Measurements from ENCODE around the gene SREBF1.
A peak's percentile ranks its signal among the peaks of the same experiment; 100 is the strongest.

SREBF1 gene

DNA sequence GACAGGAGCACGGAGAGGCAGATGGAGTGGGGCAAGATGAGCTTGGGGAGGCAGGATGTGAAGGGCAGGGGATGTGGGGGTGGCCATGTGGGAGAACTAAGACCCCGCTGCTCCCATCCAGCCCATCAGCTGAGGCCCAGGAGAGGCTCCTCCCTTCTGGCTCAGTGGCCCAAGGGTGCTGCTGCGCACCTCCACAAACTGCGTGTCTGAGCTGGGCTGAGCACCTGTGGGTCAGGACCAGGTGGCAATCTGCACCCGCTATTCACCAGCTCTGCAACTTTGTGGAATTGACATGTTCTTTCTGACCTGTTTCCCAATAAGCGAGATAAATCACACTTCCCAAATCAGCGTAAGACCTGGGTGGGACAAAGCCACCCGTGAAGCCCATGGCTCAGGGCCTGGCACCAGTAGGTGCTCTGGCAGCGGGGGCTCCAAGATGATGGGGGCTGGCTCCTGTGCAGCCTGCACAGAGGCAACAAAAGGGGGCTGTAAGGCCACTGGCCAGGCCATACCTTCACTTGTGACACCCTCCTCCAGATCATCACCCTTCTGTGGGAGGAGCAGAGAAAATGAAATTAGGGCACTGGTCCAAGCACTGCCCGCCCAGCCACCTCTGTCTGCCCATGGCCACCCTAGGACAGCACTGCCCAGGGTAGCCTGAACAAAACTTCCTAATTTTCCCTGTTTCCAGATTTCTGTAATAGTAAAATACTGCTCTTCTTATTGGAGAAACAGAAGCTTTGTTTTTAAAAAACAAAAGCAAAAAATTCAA lies 11.7 kb upstream of the SREBF1 start:
- Histone ChIP-seq H3K4me1 (ENCODE audit: insufficient read depth, low read length) (peaks cover 29% of the 10 kb centered on the region), H3K27ac (ENCODE audit: low read length) (peak overlapping the region; percentile 24), H3K4me3 (ENCODE audit: low read depth in 1 of 2, low read length in 2 of 2) (no peak overlapping the region), H3K9me3 (ENCODE audit: insufficient read depth, low read length, severe bottlenecking) (no peaks in the 10 kb centered on the region), H3K4me2 (ENCODE audit: insufficient read depth, low read length) (no peak overlapping the region), H2AFZ (ENCODE audit: low read depth, low read length) (no peak overlapping the region), H3K9ac (ENCODE audit: low read depth, low read length) (peak overlapping the region; percentile 6; the same call in 1 of the 2 replicates), H3K36me3 (ENCODE audit: insufficient read depth, low read length) (no peaks in the 10 kb centered on the region), H3K27me3 (ENCODE audit: insufficient read depth, low read length, poor library complexity) (no peaks in the 10 kb centered on the region), H3K79me2 (ENCODE audit: insufficient read depth, low read length) (no peaks in the 10 kb centered on the region), H4K20me1 (ENCODE audit: insufficient read depth, low read length) (no peaks in the 10 kb centered on the region)
- TF ChIP-seq, protein P1, sequence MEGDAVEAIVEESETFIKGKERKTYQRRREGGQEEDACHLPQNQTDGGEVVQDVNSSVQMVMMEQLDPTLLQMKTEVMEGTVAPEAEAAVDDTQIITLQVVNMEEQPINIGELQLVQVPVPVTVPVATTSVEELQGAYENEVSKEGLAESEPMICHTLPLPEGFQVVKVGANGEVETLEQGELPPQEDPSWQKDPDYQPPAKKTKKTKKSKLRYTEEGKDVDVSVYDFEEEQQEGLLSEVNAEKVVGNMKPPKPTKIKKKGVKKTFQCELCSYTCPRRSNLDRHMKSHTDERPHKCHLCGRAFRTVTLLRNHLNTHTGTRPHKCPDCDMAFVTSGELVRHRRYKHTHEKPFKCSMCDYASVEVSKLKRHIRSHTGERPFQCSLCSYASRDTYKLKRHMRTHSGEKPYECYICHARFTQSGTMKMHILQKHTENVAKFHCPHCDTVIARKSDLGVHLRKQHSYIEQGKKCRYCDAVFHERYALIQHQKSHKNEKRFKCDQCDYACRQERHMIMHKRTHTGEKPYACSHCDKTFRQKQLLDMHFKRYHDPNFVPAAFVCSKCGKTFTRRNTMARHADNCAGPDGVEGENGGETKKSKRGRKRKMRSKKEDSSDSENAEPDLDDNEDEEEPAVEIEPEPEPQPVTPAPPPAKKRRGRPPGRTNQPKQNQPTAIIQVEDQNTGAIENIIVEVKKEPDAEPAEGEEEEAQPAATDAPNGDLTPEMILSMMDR (IDR thresholded peaks at IDR 0.05; ENCODE audit: borderline replicate concordance, extremely low read depth, low read length, poor library complexity, severe bottlenecking), result no peak
- no peak for TF ChIP-seq EZH2 (IDR thresholded peaks at IDR 0.05; ENCODE audit: borderline replicate concordance, low read depth, low read length, severe bottlenecking)
- ATAC-seq (ENCODE audit: insufficient read depth, low read depth) (no peak), DNase-seq (no peak)

DNA sequence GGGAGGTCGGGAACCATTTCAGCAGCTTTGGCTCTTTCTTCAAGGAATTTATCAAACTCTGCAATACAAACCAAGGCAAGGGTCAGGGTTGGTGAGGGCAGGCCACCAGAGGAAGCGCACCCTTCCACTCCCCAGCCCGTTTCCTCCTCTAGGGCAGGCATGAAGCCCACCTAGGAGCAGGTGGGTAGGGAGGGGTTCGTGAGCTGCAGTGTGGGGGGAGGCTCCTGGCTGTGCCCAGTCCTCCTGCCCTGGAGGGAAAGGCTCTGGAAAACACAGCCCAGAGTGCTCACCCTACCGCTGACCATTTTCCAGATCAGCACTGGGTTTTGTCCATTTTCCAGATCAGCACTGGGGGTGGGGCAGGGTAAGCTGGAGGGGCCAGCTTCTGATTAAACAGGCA lies 10.9 kb upstream of the SREBF1 start:
- Histone ChIP-seq H4K20me1 (ENCODE audit: insufficient read depth, low read length) (no peaks in the 10 kb centered on the region), H2AFZ (ENCODE audit: low read depth, low read length) (no peak overlapping the region), H3K27me3 (ENCODE audit: insufficient read depth, low read length, poor library complexity) (no peaks in the 10 kb centered on the region), H3K9ac (ENCODE audit: low read depth, low read length) (no peak overlapping the region), H3K4me3 (ENCODE audit: low read depth in 1 of 2, low read length in 2 of 2) (no peak overlapping the region), H3K79me2 (ENCODE audit: insufficient read depth, low read length) (no peaks in the 10 kb centered on the region), H3K36me3 (ENCODE audit: insufficient read depth, low read length) (no peaks in the 10 kb centered on the region), H3K4me1 (ENCODE audit: insufficient read depth, low read length) (peaks cover 29% of the 10 kb centered on the region), H3K9me3 (ENCODE audit: insufficient read depth, low read length, severe bottlenecking) (no peaks in the 10 kb centered on the region), H3K27ac (ENCODE audit: low read length) (no peak overlapping the region), H3K4me2 (ENCODE audit: insufficient read depth, low read length) (no peak overlapping the region)
- DNase-seq, result no peak
- TF ChIP-seq EZH2 (IDR thresholded peaks at IDR 0.05; ENCODE audit: borderline replicate concordance, low read depth, low read length, severe bottlenecking), result no peak
- TF ChIP-seq, protein P1 (IDR thresholded peaks at IDR 0.05; ENCODE audit: borderline replicate concordance, extremely low read depth, low read length, poor library complexity, severe bottlenecking), result no peak
- no peak for ATAC-seq (ENCODE audit: insufficient read depth, low read depth)

DNA sequence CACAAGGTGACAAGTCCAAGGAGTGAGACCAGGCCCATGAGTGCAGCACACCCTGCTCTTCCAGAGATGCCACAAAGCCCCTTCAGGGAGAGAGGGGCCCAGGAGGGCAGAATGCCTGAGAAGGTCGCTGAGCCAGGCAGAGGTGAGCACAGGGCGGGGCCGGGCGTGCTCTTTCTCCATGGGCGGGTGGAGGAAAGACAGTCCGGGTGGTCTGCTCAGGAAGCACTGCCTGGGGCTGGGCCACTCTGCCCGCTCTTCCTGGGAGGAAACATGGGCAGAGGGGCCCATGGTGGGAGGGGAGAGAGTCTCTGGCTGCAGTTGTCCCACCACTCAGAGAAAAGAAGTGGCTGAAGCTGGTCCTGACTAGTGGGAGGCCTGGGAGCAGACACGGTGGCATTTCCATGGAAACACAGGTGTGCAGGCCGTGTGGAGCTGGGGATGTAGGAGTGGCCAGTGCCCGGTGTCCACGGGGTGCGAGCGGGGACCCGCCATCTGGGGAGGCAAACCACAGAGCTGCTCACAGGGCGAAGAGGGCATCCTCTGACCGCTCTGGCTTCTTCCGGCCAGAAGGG lies 10.4 kb upstream of the SREBF1 start:
- H3K4me1 ChIP-seq (ENCODE audit: insufficient read depth, low read length), result peaks cover 29% of the 10 kb centered on the region
- no peaks in the 10 kb centered on the region for H3K27me3 ChIP-seq (ENCODE audit: insufficient read depth, low read length, poor library complexity)
- no peak overlapping the region for H3K4me2 ChIP-seq (ENCODE audit: insufficient read depth, low read length)
- ATAC-seq (ENCODE audit: insufficient read depth, low read depth), result no peak
- no peaks in the 10 kb centered on the region for H4K20me1 ChIP-seq (ENCODE audit: insufficient read depth, low read length)
- no peak overlapping the region for H3K9ac ChIP-seq (ENCODE audit: low read depth, low read length)
- no peak overlapping the region for H3K4me3 ChIP-seq (ENCODE audit: low read depth in 1 of 2, low read length in 2 of 2)
- TF ChIP-seq, protein P1 (IDR thresholded peaks at IDR 0.05; ENCODE audit: borderline replicate concordance, extremely low read depth, low read length, poor library complexity, severe bottlenecking), result no peak
- TF ChIP-seq EZH2 (IDR thresholded peaks at IDR 0.05; ENCODE audit: borderline replicate concordance, low read depth, low read length, severe bottlenecking), result no peak
- no peaks in the 10 kb centered on the region for H3K79me2 ChIP-seq (ENCODE audit: insufficient read depth, low read length)
- H3K27ac ChIP-seq (ENCODE audit: low read length), result no peak overlapping the region
- H3K36me3 ChIP-seq (ENCODE audit: insufficient read depth, low read length), result no peaks in the 10 kb centered on the region
- H3K9me3 ChIP-seq (ENCODE audit: insufficient read depth, low read length, severe bottlenecking), result no peaks in the 10 kb centered on the region
- DNase-seq, result no peak
- no peak overlapping the region for H2AFZ ChIP-seq (ENCODE audit: low read depth, low read length)
